ENCODE data around the gene C6. TPM values are rescaled to one million over a fixed set of nuclear protein-coding genes. Genes with fewer than 3 reads are reported as not detected.
A peak's percentile ranks its signal among the peaks of the same experiment; 100 is the strongest.

C6 gene
- total RNA-seq, 2 experiments from 2014 or later = not detected

DNA sequence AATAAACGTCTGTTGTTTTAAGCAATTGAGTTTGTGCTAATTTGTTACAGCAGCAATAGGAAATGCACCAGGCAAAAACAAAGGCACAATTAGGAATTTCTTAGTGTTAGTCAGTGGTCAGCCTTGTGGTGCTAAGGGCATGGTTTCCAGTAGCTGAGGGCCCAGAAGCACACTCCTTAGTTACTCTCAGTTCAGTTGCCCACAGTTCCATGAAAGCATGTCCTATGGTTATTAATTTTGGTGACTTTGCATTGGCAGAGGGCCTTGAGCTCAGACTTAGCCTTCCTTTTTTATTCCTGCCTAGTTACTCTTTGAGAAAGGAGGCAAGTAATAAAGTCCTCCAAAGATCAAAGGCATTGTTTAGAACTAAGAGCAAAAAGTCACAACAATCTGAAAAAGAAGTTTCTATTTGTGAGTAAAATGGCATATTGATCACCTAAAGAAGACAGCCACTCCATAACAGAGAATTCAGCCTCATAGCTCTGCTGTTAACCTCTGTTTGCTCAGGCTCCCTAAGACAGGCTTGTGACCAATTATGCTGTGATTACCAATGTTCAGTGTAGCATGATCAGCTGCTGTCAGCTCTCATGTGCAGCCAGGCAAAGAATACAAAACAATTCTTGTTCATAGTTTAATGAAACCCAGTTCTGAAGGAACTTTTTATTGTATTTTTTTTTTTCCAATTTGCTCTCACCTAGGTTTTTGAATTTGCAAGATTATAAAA is 85.2 kb downstream of the C6 start:
- no peak overlapping the region for H3K4me2 ChIP-seq (ENCODE audit: low read length)
- no peaks in the 10 kb centered on the region for H3K79me2 ChIP-seq (ENCODE audit: insufficient read depth, low read depth, low read length)
- no peak overlapping the region for H2AFZ ChIP-seq (ENCODE audit: low read length)
- H3K9me2 ChIP-seq (ENCODE audit: insufficient read depth, low read length) = no peaks in the 10 kb centered on the region
- no TSS peak for BruUV-seq (replicated peaks)
- no peaks in the 10 kb centered on the region for H3K9me3 ChIP-seq (ENCODE audit: low read length)
- DNase-seq (ENCODE audit: low spot score) = no peak
- ChIA-PET POLR2A (interaction anchor here (1.0 kb wide), 1 partner anchor 10 kb away, joined by 3 read pairs; no protein-coding TSS in a partner anchor), CTCF (ENCODE audit: unreplicated experiment) (no interaction called here)
- no peaks in the 10 kb centered on the region for H3K36me3 ChIP-seq (ENCODE audit: insufficient read depth, low read length)
- TF ChIP-seq CTCF (conservative IDR thresholded peaks at IDR 0.05; ENCODE audit: low read length) = no peak
- no peak for TF ChIP-seq EZH2phosphoT487 (IDR thresholded peaks at IDR 0.05; ENCODE audit: borderline replicate concordance, low read depth, low read length)
- intact Hi-C loops (cut with micrococcal nuclease; ENCODE audit: unreplicated experiment) = no loop called here
- H3K4me1 ChIP-seq (ENCODE audit: insufficient read depth, low read length, poor library complexity, severe bottlenecking) = no peaks in the 10 kb centered on the region
- no peaks in the 10 kb centered on the region for H4K20me1 ChIP-seq (ENCODE audit: insufficient read depth, low read length)
- H3K4me3 ChIP-seq (ENCODE audit: low read depth, low read length, poor library complexity, severe bottlenecking) = no peak overlapping the region
- H3K27ac ChIP-seq (ENCODE audit: low read depth, low read length, poor library complexity, severe bottlenecking) = no peak overlapping the region

DNA sequence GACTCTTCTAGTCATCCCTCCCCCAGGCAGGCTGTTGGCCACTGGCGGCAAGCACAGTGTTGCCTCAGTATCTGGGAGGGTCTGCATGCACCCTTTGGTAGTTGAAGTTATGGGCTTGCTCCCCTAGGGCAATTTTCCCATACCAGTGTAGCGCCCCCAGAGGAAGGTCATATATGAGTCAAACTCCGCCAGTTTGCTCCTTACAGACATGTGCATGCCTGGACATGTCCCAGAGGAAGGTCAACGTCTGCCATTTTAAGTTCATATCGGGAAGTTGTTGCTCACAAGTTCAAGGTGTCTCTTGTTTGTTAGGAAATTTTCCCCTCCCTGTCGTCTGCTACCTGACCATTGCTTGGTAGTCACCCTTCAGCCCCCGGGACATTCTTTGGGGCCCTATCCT is 90.9 kb downstream of the C6 start:
- peak; percentile 7 for DNase-seq (ENCODE audit: low spot score)
- H3K4me1 ChIP-seq (ENCODE audit: insufficient read depth, low read length, poor library complexity, severe bottlenecking) = no peaks in the 10 kb centered on the region
- no peaks in the 10 kb centered on the region for H3K9me3 ChIP-seq (ENCODE audit: low read length)
- H3K36me3 ChIP-seq (ENCODE audit: insufficient read depth, low read length) = no peaks in the 10 kb centered on the region
- TF ChIP-seq EZH2phosphoT487 (IDR thresholded peaks at IDR 0.05; ENCODE audit: borderline replicate concordance, low read depth, low read length) = no peak
- peak; percentile 64 for TF ChIP-seq CTCF (conservative IDR thresholded peaks at IDR 0.05; ENCODE audit: low read length)
- ChIA-PET CTCF (ENCODE audit: unreplicated experiment) (no interaction called here), POLR2A (no interaction called here)
- no peak overlapping the region for H3K4me2 ChIP-seq (ENCODE audit: low read length)
- intact Hi-C loops (cut with micrococcal nuclease; ENCODE audit: unreplicated experiment) = no loop called here
- H3K4me3 ChIP-seq (ENCODE audit: low read depth, low read length, poor library complexity, severe bottlenecking) = no peak overlapping the region
- BruUV-seq (replicated peaks) = no TSS peak
- H3K27ac ChIP-seq (ENCODE audit: low read depth, low read length, poor library complexity, severe bottlenecking) = no peak overlapping the region
- H4K20me1 ChIP-seq (ENCODE audit: insufficient read depth, low read length) = no peaks in the 10 kb centered on the region
- no peak overlapping the region for H2AFZ ChIP-seq (ENCODE audit: low read length)
- H3K9me2 ChIP-seq (ENCODE audit: insufficient read depth, low read length) = no peaks in the 10 kb centered on the region
- H3K79me2 ChIP-seq (ENCODE audit: insufficient read depth, low read depth, low read length) = no peaks in the 10 kb centered on the region

- H3K4me1 ChIP-seq (ENCODE audit: insufficient read depth, low read length, poor library complexity, severe bottlenecking) = no peaks in the 10 kb centered on the region
- no peak overlapping the region for H3K4me2 ChIP-seq (ENCODE audit: low read length)
- no peak for DNase-seq (ENCODE audit: low spot score)
- no peaks in the 10 kb centered on the region for H3K79me2 ChIP-seq (ENCODE audit: insufficient read depth, low read depth, low read length)
- H3K4me3 ChIP-seq (ENCODE audit: low read depth, low read length, poor library complexity, severe bottlenecking) = no peak overlapping the region
- POLR2A ChIA-PET = no interaction called here
- H3K27ac ChIP-seq (ENCODE audit: low read depth, low read length, poor library complexity, severe bottlenecking) = no peak overlapping the region
- CTCF ChIA-PET (ENCODE audit: unreplicated experiment) = no interaction called here
- TF ChIP-seq EZH2phosphoT487 (IDR thresholded peaks at IDR 0.05; ENCODE audit: borderline replicate concordance, low read depth, low read length) (no peak), CTCF (conservative IDR thresholded peaks at IDR 0.05; ENCODE audit: low read length) (no peak)
- no peaks in the 10 kb centered on the region for H4K20me1 ChIP-seq (ENCODE audit: insufficient read depth, low read length)
- intact Hi-C loops (cut with micrococcal nuclease; ENCODE audit: unreplicated experiment) = no loop called here
- H3K9me3 ChIP-seq (ENCODE audit: low read length) = no peaks in the 10 kb centered on the region
- BruUV-seq (replicated peaks) = no TSS peak
- no peaks in the 10 kb centered on the region for H3K9me2 ChIP-seq (ENCODE audit: insufficient read depth, low read length)
- no peaks in the 10 kb centered on the region for H3K36me3 ChIP-seq (ENCODE audit: insufficient read depth, low read length)
- no peak overlapping the region for H2AFZ ChIP-seq (ENCODE audit: low read length)
Measured at GRCh38 chr5:41120600-41120999, 92.7 kb downstream of the C6 start.
